HG03045 (cell line): Measurements from ENCODE around the gene COA6.
"Not testable (repeated sequence)": the region's sequence is repeated elsewhere in the genome, so short reads cannot be mapped to it uniquely, and the experiment has no call there.

Experiments
- ATAC-seq: cut with Tn5 transposase; IDR thresholded peaks from one replicate; pipeline ENCODE4 v1.9.1; 2021; ENCODE audit warnings: mild to moderate bottlenecking, moderate library complexity; ENCODE audit not compliant: unreplicated experiment

The COA6 gene

GRCh38 chr1:234369033-234369430 lies 4.2 kb upstream of the COA6 start:
- no peak for ATAC-seq

- no peak for ATAC-seq
Measured at GRCh38 chr1:234369784-234370183, 3.5 kb upstream of the COA6 start.

GRCh38 chr1:234371414-234371813 lies 1.8 kb upstream of the COA6 start:
- ATAC-seq, result no peak

- ATAC-seq, result no peak
Measured at GRCh38 chr1:234372011-234372757, 1.1 kb upstream of the COA6 start.

GRCh38 chr1:234373959-234374254 lies 651 bp downstream of the COA6 start:
- peak; percentile 26 for ATAC-seq

GRCh38 chr1:234375672-234376071 lies 2.4 kb downstream of the COA6 start:
- no peak for ATAC-seq

- ATAC-seq, result not testable (repeated sequence)
Measured at GRCh38 chr1:234379591-234380109, 6.4 kb downstream of the COA6 start.

GRCh38 chr1:234381699-234382555 lies 8.7 kb downstream of the COA6 start:
- ATAC-seq, result no peak

- ATAC-seq, result no peak
Measured at GRCh38 chr1:234386122-234386521, 12.9 kb downstream of the COA6 start.

GRCh38 chr1:234388094-234388493 lies 14.8 kb downstream of the COA6 start:
- ATAC-seq, result no peak

- no peak for ATAC-seq
Measured at GRCh38 chr1:234393190-234393589, 19.9 kb downstream of the COA6 start.

GRCh38 chr1:234395297-234395696 lies 22.0 kb downstream of the COA6 start:
- no peak for ATAC-seq

- ATAC-seq, result no peak
Measured at GRCh38 chr1:234396092-234396491, 22.8 kb downstream of the COA6 start.

GRCh38 chr1:234396871-234397270 lies 23.6 kb downstream of the COA6 start:
- ATAC-seq, result no peak

GRCh38 chr1:234397732-234398131 lies 24.5 kb downstream of the COA6 start:
- ATAC-seq, result no peak

GRCh38 chr1:234398849-234399381 lies 25.7 kb downstream of the COA6 start:
- ATAC-seq, result peak; percentile 59

GRCh38 chr1:234399515-234399914 lies 26.3 kb downstream of the COA6 start:
- not testable (repeated sequence) for ATAC-seq

GRCh38 chr1:234400773-234401172 lies 27.5 kb downstream of the COA6 start:
- peak; percentile 59 for ATAC-seq

GRCh38 chr1:234401658-234402057 lies 28.4 kb downstream of the COA6 start:
- no peak for ATAC-seq

GRCh38 chr1:234402939-234403338 lies 29.7 kb downstream of the COA6 start:
- ATAC-seq, result no peak

GRCh38 chr1:234405676-234406075 lies 32.4 kb downstream of the COA6 start:
- ATAC-seq, result no peak

GRCh38 chr1:234406871-234407270 lies 33.6 kb downstream of the COA6 start:
- no peak for ATAC-seq
